Upper lobe of left lung (tissue), 4 donors: ENCODE data around the gene IPO11.

ENCODE experiments used
- CTCF ChIP-seq, 6 experiments: fragments of 450-650 bp in 4 of 6; fragments of 200-600 bp in 2 of 6; sonication (generic) in 2 of 6; IDR thresholded peaks; one replicate each; pipeline ENCODE4 v1.5.1; 2016 to 2019; ENCODE audit warnings: antibody characterized with exemption in 6 of 6
- EP300 ChIP-seq, 4 donors: sonication (generic); formaldehyde crosslinking; IDR thresholded peaks; one replicate each; pipeline ENCODE4 v1.5.1; 2017; ENCODE audit warnings: antibody characterized with exemption in 4 of 4, control low read depth in 2 of 4
- POLR2A ChIP-seq, 4 donors: fragments of 450-650 bp; IDR thresholded peaks; one replicate each; pipeline ENCODE4 v1.5.1; 2016 to 2017; ENCODE audit warnings: antibody characterized with exemption in 4 of 4, mild to moderate bottlenecking in 2 of 4
- POLR2AphosphoS5 ChIP-seq, 2 donors: sonication (generic); formaldehyde crosslinking; IDR thresholded peaks; one replicate each; pipeline ENCODE4 v1.5.1; 2017; ENCODE audit warnings: antibody characterized with exemption in 2 of 2

- TF ChIP-seq POLR2A (IDR thresholded peaks at IDR 0.05), result no peak
- TF ChIP-seq CTCF (IDR thresholded peaks at IDR 0.05), result no peak
- TF ChIP-seq POLR2AphosphoS5 (IDR thresholded peaks at IDR 0.05), result no peak
- TF ChIP-seq EP300 (IDR thresholded peaks at IDR 0.05), result no peak
These were observed 181.9 kb downstream of the IPO11 start for GRCh38 chr5:62594364-62594984.
